ENCODE measurements around the gene CDYL2. TPM values are rescaled to one million over a fixed set of nuclear protein-coding genes. Genes with fewer than 3 reads are reported as not detected.
"Not testable (repeated sequence)": the region's sequence is repeated elsewhere in the genome, so short reads cannot be mapped to it uniquely, and the experiment has no call there.

Gene CDYL2
- 1 to 10 TPM; 7.1 to 8.0 (median 7.3) TPM for polyA plus RNA-seq (ENCODE audit: insufficient read length in 4 of 4)

DNA sequence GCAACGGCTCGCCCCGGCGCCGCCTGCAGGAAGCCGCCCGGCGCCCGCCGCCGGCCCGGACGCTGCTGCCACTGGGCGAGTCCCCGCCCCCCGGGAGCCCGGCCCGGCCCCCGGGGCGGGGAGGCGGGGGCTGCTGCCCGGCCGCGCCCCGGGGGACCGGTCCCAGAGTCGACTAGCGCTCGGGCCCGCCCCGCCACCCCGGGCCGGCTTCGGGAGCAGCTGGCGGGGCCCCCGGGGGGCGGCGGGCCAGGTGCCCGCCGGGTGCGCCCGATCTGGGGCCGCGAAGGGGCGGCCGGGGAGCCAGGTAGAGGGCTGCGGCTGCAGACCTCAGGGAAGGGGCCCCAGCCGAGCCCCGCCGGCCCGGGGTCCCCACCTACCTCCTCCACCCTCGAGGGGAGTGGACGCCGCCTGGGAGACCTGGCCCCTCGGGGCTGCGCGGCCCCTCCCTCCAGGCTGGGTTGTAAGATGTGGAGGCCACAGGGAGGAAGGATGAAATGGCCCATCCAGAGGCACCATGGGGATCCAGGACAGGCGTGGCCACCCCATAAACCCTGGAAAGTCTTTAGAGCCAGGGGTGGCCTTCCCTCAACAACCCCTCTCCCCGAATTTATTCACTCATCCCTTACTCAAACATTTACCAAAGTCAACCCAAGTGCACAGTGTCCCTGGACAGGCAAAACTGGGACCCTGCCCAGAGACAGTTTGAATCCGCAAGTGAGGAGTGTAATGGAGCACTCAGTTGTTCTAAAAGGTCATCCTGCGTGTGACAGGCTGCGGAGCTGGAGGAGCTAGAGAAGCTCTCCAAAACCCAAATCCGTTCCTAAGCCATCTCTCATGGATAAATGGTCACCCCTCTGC is at the start of gene CDYL2:
CDYL2 (minus strand) TSS at position 73 of the 858 bp plus-strand sequence. CDS start 425 bp downstream, outside the sequence.
- DNase-seq (ENCODE audit: low read depth in 4 of 4, low spot score in 3 of 4), result no peak

GRCh38 chr16:80852261-80852872 is 48.0 kb upstream of the CDYL2 start:
- no peak for DNase-seq (ENCODE audit: low read depth in 4 of 4, low spot score in 3 of 4)

- no peak for DNase-seq (ENCODE audit: low read depth in 4 of 4, low spot score in 3 of 4)
Observed at GRCh38 chr16:80851831-80852230, 47.4 kb upstream of the CDYL2 start.

DNA sequence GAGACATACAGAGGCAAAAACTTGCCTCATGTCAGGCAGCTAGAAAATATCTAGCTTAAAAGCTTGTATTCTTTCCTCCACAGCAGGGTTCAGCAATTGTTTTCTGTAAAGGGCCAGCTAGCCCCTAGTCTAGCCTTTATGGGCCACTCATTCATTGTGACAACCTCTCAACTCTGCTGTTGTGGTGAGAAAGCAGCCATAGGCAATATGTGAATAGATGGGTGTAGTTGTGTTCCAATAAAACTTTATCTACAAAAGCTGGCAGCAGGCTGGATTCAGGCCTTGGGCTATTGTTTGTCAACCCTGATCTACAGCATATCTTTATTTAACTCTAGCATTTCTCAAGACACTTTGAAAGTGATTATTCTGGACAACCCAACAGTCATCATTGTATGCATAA is 46.4 kb upstream of the CDYL2 start:
- no peak for DNase-seq (ENCODE audit: low read depth in 4 of 4, low spot score in 3 of 4)

DNA sequence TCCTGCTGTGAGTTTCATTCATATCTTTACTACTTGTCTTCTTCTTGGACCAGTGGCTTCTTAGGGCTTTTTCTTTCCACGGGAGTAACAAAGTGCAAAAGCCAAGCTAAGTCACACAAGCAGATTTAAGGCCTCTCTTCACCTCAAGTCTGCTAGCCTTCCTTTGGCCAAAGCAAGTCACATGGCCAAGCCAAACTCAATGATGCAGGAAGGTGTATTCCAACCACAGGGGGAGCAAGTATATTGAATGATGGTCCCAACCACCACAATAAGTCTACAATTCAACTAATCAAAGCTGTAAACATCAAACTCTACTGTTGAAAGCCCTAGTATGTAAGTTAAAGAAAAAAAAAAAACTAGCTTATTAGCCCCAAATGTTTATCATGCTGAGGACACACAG is 44.5 kb upstream of the CDYL2 start:
- no peak for DNase-seq (ENCODE audit: low read depth in 4 of 4, low spot score in 3 of 4)

GRCh38 chr16:80846680-80847079 is 42.3 kb upstream of the CDYL2 start:
- no peak for DNase-seq (ENCODE audit: low read depth in 4 of 4, low spot score in 3 of 4)

- DNase-seq (ENCODE audit: low read depth in 4 of 4, low spot score in 3 of 4), result no peak
Observed at GRCh38 chr16:80846275-80846674, 41.9 kb upstream of the CDYL2 start.

DNA sequence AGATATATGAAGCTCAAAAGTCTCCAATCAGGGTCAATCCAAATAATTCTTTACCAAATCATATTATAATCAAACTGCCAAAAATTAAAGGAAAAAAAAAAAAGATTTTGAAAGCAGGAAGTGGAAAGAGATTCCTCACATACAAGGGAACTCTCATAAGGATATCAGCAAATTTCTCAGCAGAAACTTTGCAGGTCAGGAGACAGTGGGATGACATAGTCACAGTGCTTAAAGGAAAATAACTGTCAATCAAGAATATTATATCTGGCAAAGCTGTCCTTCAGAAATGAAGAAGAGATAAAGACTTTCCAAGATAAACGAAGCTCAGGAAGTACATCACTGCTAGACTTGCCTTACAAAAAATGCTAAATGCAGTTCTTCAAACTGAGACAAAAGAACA is 40.0 kb upstream of the CDYL2 start:
- no peak for DNase-seq (ENCODE audit: low read depth in 4 of 4, low spot score in 3 of 4)

DNA sequence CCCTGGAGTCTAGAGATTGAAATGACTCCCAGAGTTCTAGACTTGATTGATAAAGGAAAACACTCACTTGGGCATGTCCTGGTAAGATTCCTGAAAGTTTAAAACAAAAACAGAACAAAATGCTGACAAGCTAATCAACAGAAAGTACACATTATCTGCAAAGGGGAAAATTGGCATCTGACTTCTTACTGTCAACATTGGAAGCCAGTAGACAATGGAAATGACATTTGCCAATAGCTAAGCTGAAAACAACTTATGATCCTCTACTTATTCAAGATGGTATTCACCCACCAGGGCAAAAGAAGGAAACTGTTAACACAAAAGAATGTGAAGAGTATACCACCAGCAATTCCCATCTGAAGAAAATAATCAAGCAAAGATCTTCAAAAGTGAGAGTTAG is 36.8 kb upstream of the CDYL2 start:
- no peak for DNase-seq (ENCODE audit: low read depth in 4 of 4, low spot score in 3 of 4)

DNA sequence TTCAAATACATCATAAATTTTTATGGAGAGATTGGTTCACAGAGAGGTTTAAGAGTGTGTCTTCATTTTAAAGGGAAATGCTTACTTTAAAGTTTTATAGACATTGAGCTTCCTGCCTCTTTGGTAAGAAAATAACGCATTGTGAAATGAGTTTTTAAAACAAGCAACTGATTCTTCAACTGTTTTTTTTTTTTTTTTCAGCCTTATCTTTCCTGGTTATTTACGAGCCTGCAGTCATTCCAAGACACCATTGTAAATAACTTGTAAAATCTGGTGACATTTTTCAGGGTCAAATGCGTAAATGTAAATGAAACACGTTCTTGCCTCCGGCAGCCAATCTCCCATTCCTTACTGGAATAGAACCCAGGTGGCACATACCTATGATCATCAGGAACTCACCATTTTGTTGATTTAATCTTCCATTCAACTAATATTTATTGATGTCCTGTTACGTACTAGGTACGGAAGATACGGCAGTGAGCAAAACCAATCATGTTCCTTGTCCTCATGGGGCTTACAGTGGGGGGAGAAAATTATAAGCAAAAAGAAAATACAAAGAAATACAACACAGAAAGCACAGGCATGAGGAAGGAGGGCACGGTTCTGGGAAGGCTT is 33.2 kb upstream of the CDYL2 start:
- no peak for DNase-seq (ENCODE audit: low read depth in 4 of 4, low spot score in 3 of 4)

DNA sequence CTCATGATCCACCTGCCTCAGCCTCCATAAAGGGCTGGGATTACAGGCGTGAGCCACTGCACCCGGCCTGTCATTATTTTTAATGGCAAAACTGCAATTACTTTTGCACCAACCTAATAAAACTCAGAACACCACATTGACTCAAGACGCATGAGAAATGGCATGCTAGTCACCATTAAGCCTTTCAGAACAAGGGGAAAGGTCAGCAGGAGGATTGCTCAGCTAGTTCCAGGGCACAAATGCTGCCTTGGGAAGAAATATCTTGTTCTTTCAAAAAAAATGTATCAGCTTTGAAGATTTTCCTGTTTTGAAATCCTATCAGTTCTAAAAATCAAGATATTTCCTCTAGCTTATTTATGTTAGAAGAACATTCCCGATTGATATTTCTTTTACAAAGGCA is 32.4 kb upstream of the CDYL2 start:
- no peak for DNase-seq (ENCODE audit: low read depth in 4 of 4, low spot score in 3 of 4)

DNA sequence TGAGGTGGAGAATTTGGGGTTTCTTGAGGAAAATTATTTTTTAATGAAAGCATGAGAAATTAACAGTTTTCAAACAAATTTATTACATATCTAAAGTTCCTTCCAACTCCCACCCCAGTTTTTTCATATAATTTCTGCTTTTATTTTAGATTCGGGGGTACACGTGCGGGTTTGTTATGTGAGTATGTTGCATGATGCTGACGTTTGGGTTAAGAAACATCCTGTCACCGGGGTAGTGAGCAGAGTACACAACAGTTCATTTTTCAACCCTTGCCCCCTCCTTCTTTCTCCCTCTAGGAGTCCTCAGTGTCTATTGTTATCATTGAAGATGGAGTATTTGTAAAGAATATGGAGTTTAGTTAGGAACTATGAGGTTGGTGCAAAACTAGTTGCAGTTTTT is 31.8 kb upstream of the CDYL2 start:
- DNase-seq (ENCODE audit: low read depth in 4 of 4, low spot score in 3 of 4), result no peak

- no peak for DNase-seq (ENCODE audit: low read depth in 4 of 4, low spot score in 3 of 4)
Observed at GRCh38 chr16:80831039-80831438, 26.6 kb upstream of the CDYL2 start.

- no peak for DNase-seq (ENCODE audit: low read depth in 4 of 4, low spot score in 3 of 4)
Observed at GRCh38 chr16:80828495-80828894, 24.1 kb upstream of the CDYL2 start.

GRCh38 chr16:80827007-80827406 is 22.6 kb upstream of the CDYL2 start:
- no peak for DNase-seq (ENCODE audit: low read depth in 4 of 4, low spot score in 3 of 4)

GRCh38 chr16:80825365-80825758 is 21.0 kb upstream of the CDYL2 start:
- no peak for DNase-seq (ENCODE audit: low read depth in 4 of 4, low spot score in 3 of 4)

DNA sequence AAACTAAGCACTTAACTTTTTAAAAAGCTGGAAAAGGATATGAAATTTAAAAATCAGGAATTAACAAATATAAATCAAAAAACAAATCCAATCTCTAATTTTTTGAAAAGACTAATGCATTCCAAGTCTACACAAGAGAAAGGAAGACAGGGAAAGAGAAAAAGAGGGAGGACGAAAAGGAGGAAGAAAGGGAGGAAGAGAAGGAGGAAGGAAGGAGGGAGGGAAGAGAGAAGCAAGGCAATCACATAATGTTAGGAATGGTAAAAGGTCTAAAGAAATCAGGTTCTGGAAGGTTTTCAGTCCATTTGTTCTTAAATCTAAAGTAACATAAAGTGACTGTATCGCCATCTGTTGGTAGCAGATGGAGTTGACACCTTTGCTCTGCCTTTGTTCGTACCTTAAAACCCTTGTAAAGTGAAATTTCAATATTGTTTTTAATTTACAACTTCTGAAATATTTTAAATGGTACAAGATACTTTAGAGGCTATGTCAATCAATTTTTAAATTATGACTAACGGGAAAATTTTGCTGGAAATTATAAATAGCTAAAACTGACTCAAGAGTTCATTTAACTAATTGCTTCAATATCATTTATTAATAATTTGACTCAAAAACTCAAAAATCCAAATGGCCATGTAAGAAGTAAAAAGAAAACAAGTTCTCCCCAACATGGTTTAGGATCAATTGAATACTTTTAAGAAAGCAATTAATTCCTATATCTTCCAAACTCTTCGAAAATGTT is 20.4 kb upstream of the CDYL2 start:
- DNase-seq (ENCODE audit: low read depth in 4 of 4, low spot score in 3 of 4), result peak in 1 of 4 donors; percentile 39

- no peak for DNase-seq (ENCODE audit: low read depth in 4 of 4, low spot score in 3 of 4)
Observed at GRCh38 chr16:80819988-80820387, 15.6 kb upstream of the CDYL2 start.

DNA sequence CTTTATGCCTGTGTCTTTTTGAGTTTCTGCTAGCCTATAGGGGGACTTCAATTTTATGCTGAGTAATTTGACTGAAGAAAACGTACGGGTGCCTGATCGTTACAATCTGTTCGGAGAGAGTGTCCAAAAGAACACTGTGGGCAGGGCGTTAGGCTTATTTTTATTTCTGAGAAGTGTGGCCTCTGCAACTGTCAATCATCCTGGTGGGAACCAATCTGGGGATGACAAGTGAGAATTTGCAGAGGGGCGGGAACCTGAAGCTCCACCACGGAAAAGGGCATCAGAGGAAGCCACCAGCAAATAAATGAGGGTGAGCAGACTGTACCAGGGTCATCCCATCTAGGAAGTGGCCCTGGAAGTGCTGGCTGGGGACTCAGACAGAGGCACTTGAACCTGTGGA is 12.0 kb upstream of the CDYL2 start:
- DNase-seq (ENCODE audit: low read depth in 4 of 4, low spot score in 3 of 4), result no peak

DNA sequence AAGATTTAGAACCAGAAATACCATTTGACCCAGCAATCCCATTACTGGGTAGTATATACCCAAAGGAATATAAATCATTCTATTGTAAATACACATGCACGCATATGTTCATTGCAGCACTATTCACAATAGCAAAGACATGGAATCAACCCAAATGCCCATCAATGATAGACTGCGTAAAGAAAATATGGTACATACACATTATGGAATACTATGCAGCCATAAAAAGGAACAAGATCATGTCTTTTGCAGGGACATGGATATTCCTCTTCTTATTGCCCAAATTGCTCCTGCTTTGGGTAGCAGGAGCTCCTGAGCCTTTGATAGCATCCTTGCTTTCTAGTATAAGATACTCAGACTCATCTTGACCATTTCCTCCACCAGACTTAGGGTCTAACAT is 10.9 kb upstream of the CDYL2 start:
- not testable (repeated sequence) for DNase-seq (ENCODE audit: low read depth in 4 of 4, low spot score in 3 of 4)

- DNase-seq (ENCODE audit: low read depth in 4 of 4, low spot score in 3 of 4), result no peak
Observed at GRCh38 chr16:80812593-80812992, 8.2 kb upstream of the CDYL2 start.

Data from right renal pelvis (tissue), 4 donors.